GM18517 (cell line): ENCODE results near the gene SIGLEC11.

Source experiments
- ATAC-seq: cut with Tn5 transposase; IDR thresholded peaks from one replicate; pipeline ENCODE4 v1.9.1; 2021; ENCODE audit warnings: mild to moderate bottlenecking, moderate library complexity; ENCODE audit not compliant: unreplicated experiment

Gene SIGLEC11

GRCh38 chr19:49907745-49908446 is 53.1 kb downstream of the SIGLEC11 start:
- ATAC-seq: no peak

DNA sequence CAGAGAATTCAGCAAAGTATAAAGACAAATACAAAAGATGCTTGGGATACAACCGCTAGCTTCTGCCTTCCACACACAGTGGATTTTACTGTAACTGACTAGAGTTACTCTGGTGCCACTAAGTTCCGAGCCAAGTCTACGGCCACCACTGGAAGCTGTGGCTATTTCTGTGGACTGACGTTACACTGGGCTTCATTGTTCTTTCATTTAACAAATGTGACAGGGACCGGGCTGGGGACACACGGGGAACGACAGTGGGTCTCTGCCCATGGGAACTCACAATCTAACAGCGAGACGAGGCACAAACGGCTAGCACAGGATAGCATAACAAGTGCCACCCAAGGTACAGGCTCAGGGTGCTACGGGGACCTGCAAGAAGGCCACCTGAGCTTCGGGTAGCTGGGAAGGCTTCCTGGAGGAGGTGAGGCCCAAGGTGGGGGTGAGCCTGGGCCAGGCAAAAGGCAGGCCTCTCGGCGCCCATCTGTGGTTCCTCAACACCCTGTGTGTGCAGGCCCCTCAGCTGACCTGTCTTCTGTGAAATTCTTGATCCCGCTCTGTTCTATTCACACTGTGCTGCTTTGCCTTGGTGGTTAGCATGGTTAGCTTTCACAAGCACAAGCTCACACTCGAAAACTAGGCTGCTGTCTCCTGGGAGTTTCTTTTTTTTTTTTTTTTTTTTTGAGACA is 54.0 kb downstream of the SIGLEC11 start:
- ATAC-seq: no peak

DNA sequence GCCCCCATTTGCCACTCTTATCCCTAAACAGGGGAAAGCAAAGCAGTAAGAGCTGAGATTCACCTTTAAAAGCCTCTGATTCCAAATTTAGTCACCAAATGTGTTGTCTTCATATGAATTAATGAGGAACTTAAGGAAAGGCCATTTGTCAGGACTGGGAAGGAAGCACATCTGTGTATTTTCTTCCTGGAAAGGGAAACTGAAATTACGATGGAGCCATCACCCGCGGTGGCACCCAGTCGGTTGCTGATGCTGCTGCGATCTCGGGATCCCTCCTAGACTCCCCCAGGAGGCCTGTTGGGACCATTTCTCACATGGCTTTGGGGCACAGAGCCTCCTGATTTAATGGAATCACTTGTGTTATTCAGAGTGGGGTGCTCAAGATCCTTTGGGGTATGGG is 56.8 kb downstream of the SIGLEC11 start:
- no peak for ATAC-seq
